ENCODE measurements around the gene OR7A17.

DNA sequence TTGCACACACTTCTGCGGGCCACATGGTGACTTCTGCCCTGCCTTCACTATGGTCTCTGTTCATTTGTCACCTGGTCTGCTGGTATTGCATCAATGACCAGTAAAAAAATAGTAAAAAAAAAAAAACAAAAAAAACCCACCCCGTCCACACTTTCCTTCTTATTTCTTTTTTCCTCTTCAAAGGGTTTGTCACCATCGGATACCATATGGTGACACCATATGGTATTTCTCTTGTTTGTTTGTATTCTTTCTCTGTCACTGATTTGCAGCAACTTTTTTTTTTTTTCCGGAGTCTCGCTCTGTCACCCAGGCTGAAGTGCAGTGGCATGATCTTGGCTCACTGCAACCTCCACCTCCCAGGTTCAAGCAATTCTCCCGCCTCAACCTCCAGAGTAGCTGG is 29.2 kb upstream of the OR7A17 start:
- TF ChIP-seq, protein P1, sequence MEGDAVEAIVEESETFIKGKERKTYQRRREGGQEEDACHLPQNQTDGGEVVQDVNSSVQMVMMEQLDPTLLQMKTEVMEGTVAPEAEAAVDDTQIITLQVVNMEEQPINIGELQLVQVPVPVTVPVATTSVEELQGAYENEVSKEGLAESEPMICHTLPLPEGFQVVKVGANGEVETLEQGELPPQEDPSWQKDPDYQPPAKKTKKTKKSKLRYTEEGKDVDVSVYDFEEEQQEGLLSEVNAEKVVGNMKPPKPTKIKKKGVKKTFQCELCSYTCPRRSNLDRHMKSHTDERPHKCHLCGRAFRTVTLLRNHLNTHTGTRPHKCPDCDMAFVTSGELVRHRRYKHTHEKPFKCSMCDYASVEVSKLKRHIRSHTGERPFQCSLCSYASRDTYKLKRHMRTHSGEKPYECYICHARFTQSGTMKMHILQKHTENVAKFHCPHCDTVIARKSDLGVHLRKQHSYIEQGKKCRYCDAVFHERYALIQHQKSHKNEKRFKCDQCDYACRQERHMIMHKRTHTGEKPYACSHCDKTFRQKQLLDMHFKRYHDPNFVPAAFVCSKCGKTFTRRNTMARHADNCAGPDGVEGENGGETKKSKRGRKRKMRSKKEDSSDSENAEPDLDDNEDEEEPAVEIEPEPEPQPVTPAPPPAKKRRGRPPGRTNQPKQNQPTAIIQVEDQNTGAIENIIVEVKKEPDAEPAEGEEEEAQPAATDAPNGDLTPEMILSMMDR (IDR thresholded peaks at IDR 0.05) = no peak
- no peak for TF ChIP-seq POLR2A (IDR thresholded peaks at IDR 0.05)
